PC-9 (cell line): Measurements from ENCODE around the gene ISM1. TPM values are rescaled to one million over a fixed set of nuclear protein-coding genes. Genes with fewer than 3 reads are reported as not detected.

Experiments used
- BruUV-seq: library from RNA; stranded (reverse); fragments of 400-500 nt; replicated peaks from 2 replicates; lab custom pipeline; 2021; lab: Mats Ljungman, UMichigan
- CTCF ChIA-PET: fragments of 300-600 bp; sonication (Branson Sonifier 250); formaldehyde crosslinking; loops from one replicate; lab custom pipeline; 2022; ENCODE audit warnings: antibody characterized with exemption; lab: Charles Lee
- POLR2A ChIA-PET: fragments of 300-600 bp; sonication (Branson Sonifier 250); formaldehyde crosslinking; loops from one replicate; lab custom pipeline; 2022; ENCODE audit warnings: antibody characterized with exemption; ENCODE audit not compliant: unreplicated experiment; lab: Charles Lee
- DNase-seq, 2 experiments: peaks; one replicate each; pipeline versions ENCODE4 v3.0.0 to v3.0.0-alpha.2; 2015 to 2022; ENCODE audit warnings: mixed read lengths in 1 of 2
- H2AFZ ChIP-seq: fragments of 200-600 bp; sonication (generic); 2 replicates; pipeline ENCODE4 v1.8.1; 2017; ENCODE audit warnings: antibody characterized with exemption
- H3F3A ChIP-seq: fragments of 200-600 bp; sonication (generic); 2 replicates; pipeline ENCODE4 v1.8.1; 2017; ENCODE audit warnings: antibody characterized with exemption, mild to moderate bottlenecking, low read depth; ENCODE audit not compliant: insufficient read depth
- H3K27ac ChIP-seq: fragments of 200-600 bp; sonication (generic); 2 replicates; pipeline ENCODE4 v1.6.1; 2016; ENCODE audit warnings: mixed run types
- H3K27me3 ChIP-seq: fragments of 200-600 bp; sonication (generic); 2 replicates; pipeline ENCODE4 v1.6.1; 2016; ENCODE audit warnings: low read depth, mixed run types; ENCODE audit not compliant: insufficient read depth
- H3K36me3 ChIP-seq: fragments of 200-600 bp; sonication (generic); 2 replicates; pipeline ENCODE4 v1.6.1; 2016; ENCODE audit warnings: low read depth, mixed run types
- H3K4me1 ChIP-seq: fragments of 200-600 bp; sonication (generic); replicated peaks from 2 replicates; pipeline ENCODE4 v1.6.1; 2016; ENCODE audit warnings: mixed run types; ENCODE audit not compliant: insufficient read depth
- H3K4me2 ChIP-seq: fragments of 200-600 bp; sonication (generic); 2 replicates; pipeline ENCODE4 v1.6.1; 2017; ENCODE audit warnings: mixed run types
- H3K4me3 ChIP-seq: fragments of 200-600 bp; sonication (generic); 2 replicates; pipeline ENCODE4 v1.6.1; 2016; ENCODE audit warnings: mixed run types
- H3K79me2 ChIP-seq: fragments of 200-600 bp; sonication (generic); 2 replicates; pipeline ENCODE4 v1.6.1; 2017; ENCODE audit warnings: low read depth, mixed run types
- H3K9me2 ChIP-seq: fragments of 200-600 bp; sonication (generic); 2 replicates; pipeline ENCODE4 v1.8.1; 2017; ENCODE audit warnings: mild to moderate bottlenecking; ENCODE audit not compliant: insufficient read depth
- H3K9me3 ChIP-seq: fragments of 200-600 bp; sonication (generic); 2 replicates; pipeline ENCODE4 v1.8.1; 2016; ENCODE audit warnings: low read depth; ENCODE audit not compliant: insufficient read depth
- H4K20me1 ChIP-seq: fragments of 200-600 bp; sonication (generic); 2 replicates; pipeline ENCODE4 v1.8.1; 2017; ENCODE audit not compliant: insufficient read depth
- EZH2 ChIP-seq: fragments of 200-600 bp; sonication (generic); IDR thresholded peaks from 2 replicates; pipeline ENCODE4 v1.8.0; 2017; ENCODE audit warnings: antibody characterized with exemption, low read depth
- intact Hi-C: fragments of 100-400 bp; cut with micrococcal nuclease; formaldehyde crosslinking; loops from one replicate; pipeline ENCODE4 v1.10.0; 2022; ENCODE audit not compliant: unreplicated experiment
- total RNA-seq: library from RNA; stranded (reverse); gene quantifications from 2 replicates; pipeline ENCODE4 v1.2.3, GENCODE V29; 2021
- TF ChIP-seq, protein P1 (sequence below): fragments of 200-600 bp; sonication (generic); conservative IDR thresholded peaks from 2 replicates; pipeline ENCODE4 v1.6.1; 2017; ENCODE audit warnings: mixed run types, antibody characterized with exemption, mild to moderate bottlenecking, moderate library complexity

The ISM1 gene
- total RNA-seq, 1 experiment from 2014 or later, result not detected

DNA sequence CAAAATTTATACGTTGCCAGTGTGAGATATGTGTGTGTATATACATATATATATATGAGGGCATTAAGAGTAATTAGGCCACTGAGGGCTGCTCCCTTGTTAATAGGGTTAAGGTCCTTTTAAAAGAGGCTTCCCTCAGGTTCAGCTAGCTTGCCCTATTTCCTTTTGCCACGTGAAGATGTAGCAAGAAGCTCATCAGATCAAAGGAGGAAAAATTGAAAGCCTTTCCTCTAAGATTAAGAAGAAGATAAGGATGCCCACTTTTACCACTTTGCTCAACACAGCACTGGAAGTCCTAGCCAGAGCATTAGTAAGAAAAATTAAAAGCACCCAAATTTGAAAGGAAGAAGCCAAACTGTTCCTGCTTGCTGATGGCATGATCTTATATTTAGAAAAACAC lies 33.2 kb upstream of the ISM1 start:
- ChIA-PET POLR2A (no interaction called here), CTCF (no interaction called here)
- Histone ChIP-seq H3K9me2 (no peaks in the 10 kb centered on the region), H2AFZ (no peak overlapping the region), H3K36me3 (no peaks in the 10 kb centered on the region), H3F3A (no peaks in the 10 kb centered on the region), H3K79me2 (no peaks in the 10 kb centered on the region), H3K27me3 (no peaks in the 10 kb centered on the region), H3K4me1 (no peaks in the 10 kb centered on the region), H3K4me2 (no peak overlapping the region), H3K9me3 (no peaks in the 10 kb centered on the region; the same call in 1 of the 2 replicates), H3K27ac (no peak overlapping the region), H3K4me3 (no peak overlapping the region), H4K20me1 (no peaks in the 10 kb centered on the region)
- no TSS peak for BruUV-seq
- DNase-seq, result no peak
- intact Hi-C loops, result no loop called here
- TF ChIP-seq EZH2, result no peak
- TF ChIP-seq, protein P1, sequence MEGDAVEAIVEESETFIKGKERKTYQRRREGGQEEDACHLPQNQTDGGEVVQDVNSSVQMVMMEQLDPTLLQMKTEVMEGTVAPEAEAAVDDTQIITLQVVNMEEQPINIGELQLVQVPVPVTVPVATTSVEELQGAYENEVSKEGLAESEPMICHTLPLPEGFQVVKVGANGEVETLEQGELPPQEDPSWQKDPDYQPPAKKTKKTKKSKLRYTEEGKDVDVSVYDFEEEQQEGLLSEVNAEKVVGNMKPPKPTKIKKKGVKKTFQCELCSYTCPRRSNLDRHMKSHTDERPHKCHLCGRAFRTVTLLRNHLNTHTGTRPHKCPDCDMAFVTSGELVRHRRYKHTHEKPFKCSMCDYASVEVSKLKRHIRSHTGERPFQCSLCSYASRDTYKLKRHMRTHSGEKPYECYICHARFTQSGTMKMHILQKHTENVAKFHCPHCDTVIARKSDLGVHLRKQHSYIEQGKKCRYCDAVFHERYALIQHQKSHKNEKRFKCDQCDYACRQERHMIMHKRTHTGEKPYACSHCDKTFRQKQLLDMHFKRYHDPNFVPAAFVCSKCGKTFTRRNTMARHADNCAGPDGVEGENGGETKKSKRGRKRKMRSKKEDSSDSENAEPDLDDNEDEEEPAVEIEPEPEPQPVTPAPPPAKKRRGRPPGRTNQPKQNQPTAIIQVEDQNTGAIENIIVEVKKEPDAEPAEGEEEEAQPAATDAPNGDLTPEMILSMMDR, result no peak

DNA sequence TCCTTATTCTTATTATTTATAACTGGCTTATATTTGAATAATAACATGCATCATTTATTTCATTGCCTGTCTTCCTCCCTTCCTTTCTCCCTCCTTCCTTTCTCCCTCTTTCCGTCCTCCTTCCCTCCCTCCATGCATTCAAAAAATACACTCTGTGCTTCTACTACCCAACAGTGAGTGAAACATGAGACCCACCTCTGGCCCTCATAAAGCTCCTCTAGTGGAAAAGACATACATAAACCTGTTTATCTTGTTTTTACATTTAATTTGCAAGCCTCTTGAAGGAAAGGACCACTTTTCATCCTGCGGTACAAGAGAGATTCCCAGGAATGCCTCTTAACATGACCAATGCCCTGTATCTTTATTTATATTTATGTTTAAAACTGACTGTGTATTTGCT lies 21.8 kb upstream of the ISM1 start:
- H2AFZ ChIP-seq, result no peak overlapping the region
- H3K36me3 ChIP-seq, result no peaks in the 10 kb centered on the region
- BruUV-seq, result no TSS peak
- H3K4me2 ChIP-seq, result no peak overlapping the region
- H4K20me1 ChIP-seq, result no peaks in the 10 kb centered on the region
- no peak for DNase-seq
- no peaks in the 10 kb centered on the region for H3K27me3 ChIP-seq
- no peaks in the 10 kb centered on the region for H3F3A ChIP-seq
- H3K27ac ChIP-seq, result no peak overlapping the region
- no peaks in the 10 kb centered on the region for H3K4me1 ChIP-seq
- TF ChIP-seq, protein P1, result no peak
- TF ChIP-seq EZH2, result no peak
- no peak overlapping the region for H3K4me3 ChIP-seq
- H3K79me2 ChIP-seq, result no peaks in the 10 kb centered on the region
- CTCF ChIA-PET, result no interaction called here
- H3K9me2 ChIP-seq, result no peaks in the 10 kb centered on the region; the same call in 1 of the 2 replicates
- POLR2A ChIA-PET, result no interaction called here
- no peaks in the 10 kb centered on the region for H3K9me3 ChIP-seq
- intact Hi-C loops, result no loop called here

DNA sequence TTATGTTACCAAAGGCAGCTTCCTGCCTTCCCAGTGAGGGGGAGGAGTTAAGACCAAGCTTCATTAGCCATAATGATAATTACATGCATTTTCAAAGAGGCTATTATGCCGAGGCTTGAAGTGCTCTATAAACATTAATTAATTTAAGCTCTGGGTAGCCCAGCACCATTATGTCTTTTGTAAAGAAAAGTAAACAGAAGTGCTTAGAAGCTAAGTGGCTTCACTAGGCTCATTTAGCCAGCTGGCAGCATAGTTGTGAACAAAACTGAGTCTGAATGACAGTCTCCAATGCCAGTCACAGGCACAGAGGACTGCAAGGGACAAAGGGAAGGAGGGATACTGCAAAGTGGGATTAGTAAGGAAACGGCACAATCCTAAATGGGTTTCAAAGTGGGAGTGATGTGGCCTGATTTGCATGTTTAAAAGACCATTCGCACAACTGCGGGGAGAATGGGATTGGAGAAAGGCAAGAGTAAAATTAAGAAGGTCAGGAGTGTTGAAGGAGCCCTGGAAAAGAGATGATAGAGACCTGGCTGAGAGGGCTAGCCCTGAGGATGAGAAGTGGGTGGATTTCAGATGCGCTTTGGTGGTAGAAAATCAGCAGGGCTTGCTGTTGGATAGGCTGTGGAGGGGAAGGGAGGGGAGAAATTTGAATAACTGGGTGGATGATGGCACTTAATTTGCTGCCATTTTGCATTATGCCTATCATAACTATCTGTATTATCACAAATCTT lies 20.1 kb upstream of the ISM1 start:
- ChIA-PET CTCF (no interaction called here), POLR2A (no interaction called here)
- Histone ChIP-seq H3K4me3 (no peak overlapping the region), H3K36me3 (no peaks in the 10 kb centered on the region), H3K4me1 (no peaks in the 10 kb centered on the region), H2AFZ (no peak overlapping the region), H3F3A (no peaks in the 10 kb centered on the region), H3K9me2 (no peaks in the 10 kb centered on the region), H4K20me1 (no peaks in the 10 kb centered on the region), H3K27me3 (no peaks in the 10 kb centered on the region), H3K79me2 (no peaks in the 10 kb centered on the region), H3K4me2 (no peak overlapping the region), H3K9me3 (no peaks in the 10 kb centered on the region), H3K27ac (no peak overlapping the region)
- intact Hi-C loops, result no loop called here
- DNase-seq, result no peak
- no TSS peak for BruUV-seq
- no peak for TF ChIP-seq EZH2
- TF ChIP-seq, protein P1, result no peak
